ENCODE data around the gene PRR5L. TPM values are rescaled to one million over a fixed set of nuclear protein-coding genes. Genes with fewer than 3 reads are reported as not detected.

PRR5L gene
- total and polyA plus RNA-seq, 3 experiments from 2014 or later, result 28.4 to 43.0 (median 32.5) TPM

DNA sequence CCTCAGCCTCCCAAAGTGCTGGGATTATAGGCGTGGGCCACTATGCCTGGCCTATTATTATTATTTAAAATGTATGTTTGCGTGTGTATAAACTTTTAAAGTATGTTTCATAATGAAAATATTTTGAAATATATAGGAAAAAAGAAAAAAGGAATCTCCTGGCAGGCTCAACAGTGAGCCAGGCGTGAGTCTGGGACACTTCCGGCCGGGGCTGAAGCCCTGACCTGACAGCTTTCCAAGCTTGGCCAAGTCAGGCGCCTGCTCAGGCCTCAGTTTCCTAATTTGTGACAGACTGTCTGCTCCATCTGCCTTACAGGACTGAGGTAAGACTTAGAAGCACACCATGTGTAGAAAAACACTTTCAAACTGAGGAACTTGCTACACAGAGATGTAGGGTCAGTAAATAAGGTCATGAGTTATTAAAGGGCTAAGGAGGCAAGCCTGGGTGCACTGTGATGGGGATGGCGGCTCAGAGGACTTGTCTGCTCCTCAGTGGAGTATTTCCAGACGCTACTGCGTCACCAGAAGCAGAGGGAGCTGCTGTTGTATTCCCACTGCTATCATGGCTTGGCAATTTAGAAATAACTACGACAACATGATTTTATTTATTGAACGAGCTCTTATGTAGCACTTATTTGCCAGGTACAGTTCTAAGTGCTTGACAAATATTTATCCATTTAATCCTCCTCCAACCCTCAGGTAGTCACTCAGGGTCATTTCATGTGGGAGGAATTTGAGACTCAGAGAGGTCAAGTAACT lies 100.1 kb downstream of the PRR5L start:
- no peak overlapping the region for H3K27ac ChIP-seq (ENCODE audit: low read depth, low read length)
- no peaks in the 10 kb centered on the region for H3K27me3 ChIP-seq (ENCODE audit: insufficient read depth, low read length, poor library complexity, severe bottlenecking)
- POLR2A ChIA-PET, result interaction anchor here (1.0 kb wide), 1 partner anchor 15 kb away, joined by 3 read pairs; no protein-coding TSS in a partner anchor
- Mint-ChIP-seq H3K9me3 (no peaks in the 10 kb centered on the region), H3K4me1 (peaks cover 55 to 83% (median 66%) of the 10 kb centered on the region in 3 donors), H3K27me3 (no peaks in the 10 kb centered on the region), H3K36me3 (peaks cover 13 to 63% (median 20%) of the 10 kb centered on the region in 3 donors), H3K4me3 (no peak overlapping the region), H3K27ac (peak overlapping the region in 3 of 8 donors; percentile 17 to 38 (median 22))
- DNase-seq, result no peak
- no peak overlapping the region for H3K4me3 ChIP-seq (ENCODE audit: low read length)
- no peaks in the 10 kb centered on the region for H3K9me3 ChIP-seq (ENCODE audit: low read length)
- H3K36me3 ChIP-seq (ENCODE audit: insufficient read depth, low read length), result peaks cover 8% of the 10 kb centered on the region
- H3K4me1 ChIP-seq (ENCODE audit: insufficient read depth, low read length), result peaks cover 38% of the 10 kb centered on the region
- CTCF ChIA-PET, result interaction anchor here (1.2 to 3.6 kb wide), 2 partner anchors 8 to 19 kb away, joined by 4 to 20 read pairs; no protein-coding TSS in a partner anchor

DNA sequence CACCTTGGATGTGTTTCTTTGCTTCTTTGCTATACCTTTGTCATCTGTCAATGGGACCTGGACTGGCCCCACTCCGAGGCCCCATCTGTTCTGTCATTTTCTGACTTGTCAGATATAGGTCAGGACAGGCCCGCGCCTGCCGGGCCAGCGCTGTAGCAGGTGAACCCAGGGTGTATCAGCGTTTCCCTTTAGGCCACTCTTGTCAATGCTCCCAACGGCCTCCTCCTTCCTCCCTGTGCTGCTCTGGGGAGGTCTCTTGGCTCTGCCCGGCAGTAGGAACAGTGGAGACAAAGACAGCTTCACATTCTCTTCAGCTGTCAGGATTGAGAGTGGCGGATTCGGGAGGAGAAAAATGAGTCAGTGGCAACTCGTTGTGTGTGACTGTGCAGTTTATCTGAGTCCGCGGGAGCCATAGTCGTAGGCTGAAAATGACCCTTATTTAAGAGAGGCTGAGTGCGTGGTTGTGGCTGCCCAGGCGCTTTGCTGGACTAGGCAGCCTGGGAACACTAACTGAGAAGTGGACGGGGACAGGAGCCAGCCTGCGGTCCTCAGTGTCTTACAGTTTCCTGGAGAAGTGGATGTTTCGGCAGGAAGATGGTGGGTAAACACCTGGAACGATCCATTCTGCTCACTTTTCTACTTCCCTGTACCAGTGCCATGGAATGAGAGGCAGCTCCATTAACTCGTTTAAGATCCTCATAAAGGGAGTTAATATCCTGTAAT lies 102.3 kb downstream of the PRR5L start:
- Histone ChIP-seq H3K9me3 (ENCODE audit: low read length) (no peaks in the 10 kb centered on the region), H3K27ac (ENCODE audit: low read depth, low read length) (no peak overlapping the region), H3K4me3 (ENCODE audit: low read length) (no peak overlapping the region), H3K36me3 (ENCODE audit: insufficient read depth, low read length) (peaks cover 16% of the 10 kb centered on the region), H3K4me1 (ENCODE audit: insufficient read depth, low read length) (peaks cover 38% of the 10 kb centered on the region), H3K27me3 (ENCODE audit: insufficient read depth, low read length, poor library complexity, severe bottlenecking) (no peaks in the 10 kb centered on the region)
- POLR2A ChIA-PET, result interaction anchor here (0.7 kb wide), 1 partner anchor 49 kb away, joined by 3 read pairs; no protein-coding TSS in a partner anchor
- CTCF ChIA-PET, result interaction anchor here (1.2 kb wide), 1 partner anchor 45 kb away, joined by 3 read pairs; no protein-coding TSS in a partner anchor
- peaks cover 15 to 83% (median 19%) of the 10 kb centered on the region in 3 donors for H3K36me3 Mint-ChIP-seq
- H3K27me3 Mint-ChIP-seq, result no peaks in the 10 kb centered on the region
- H3K27ac Mint-ChIP-seq, result peak overlapping the region in 4 of 8 donors; percentile 42 to 70 (median 57)
- no peak overlapping the region for H3K4me3 Mint-ChIP-seq
- DNase-seq, result no peak
- peaks cover 39 to 72% (median 55%) of the 10 kb centered on the region in 3 donors for H3K4me1 Mint-ChIP-seq
- no peaks in the 10 kb centered on the region for H3K9me3 Mint-ChIP-seq

DNA sequence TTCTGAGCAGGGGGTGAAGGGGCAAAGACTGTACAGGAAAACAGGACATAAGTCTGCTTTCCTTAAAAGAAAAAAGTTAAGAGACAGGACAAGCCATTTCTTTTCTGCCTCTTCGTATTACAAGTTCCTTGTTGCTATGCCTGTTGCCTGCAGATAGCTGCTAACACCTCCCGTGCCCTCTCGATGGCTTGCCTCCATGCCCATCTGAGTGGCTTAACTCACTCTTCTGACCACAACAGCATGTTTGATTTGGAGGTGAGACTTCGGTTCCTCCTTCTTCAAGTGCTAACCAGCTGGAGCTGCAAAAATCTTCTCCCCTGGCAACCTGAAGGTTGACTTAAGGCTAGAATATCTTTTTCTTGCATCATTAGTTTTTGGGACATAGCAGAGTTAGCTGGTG lies 103.1 kb downstream of the PRR5L start:
- CTCF ChIA-PET, result no interaction called here
- H3K36me3 ChIP-seq (ENCODE audit: insufficient read depth, low read length), result peaks cover 20% of the 10 kb centered on the region
- peaks cover 36 to 71% (median 54%) of the 10 kb centered on the region in 3 donors for H3K4me1 Mint-ChIP-seq
- peaks cover 32% of the 10 kb centered on the region for H3K4me1 ChIP-seq (ENCODE audit: insufficient read depth, low read length)
- POLR2A ChIA-PET, result no interaction called here
- no peak overlapping the region for H3K4me3 ChIP-seq (ENCODE audit: low read length)
- H3K4me3 Mint-ChIP-seq, result no peak overlapping the region
- no peak for DNase-seq
- H3K36me3 Mint-ChIP-seq, result peaks cover 22 to 85% (median 25%) of the 10 kb centered on the region in 3 donors
- H3K27ac Mint-ChIP-seq, result peak overlapping the region in 6 of 8 donors; percentile 34 to 81 (median 60)
- H3K27ac ChIP-seq (ENCODE audit: low read depth, low read length), result no peak overlapping the region
- H3K9me3 ChIP-seq (ENCODE audit: low read length), result no peaks in the 10 kb centered on the region
- H3K9me3 Mint-ChIP-seq, result no peaks in the 10 kb centered on the region
- no peaks in the 10 kb centered on the region for H3K27me3 Mint-ChIP-seq
- H3K27me3 ChIP-seq (ENCODE audit: insufficient read depth, low read length, poor library complexity, severe bottlenecking), result no peaks in the 10 kb centered on the region

DNA sequence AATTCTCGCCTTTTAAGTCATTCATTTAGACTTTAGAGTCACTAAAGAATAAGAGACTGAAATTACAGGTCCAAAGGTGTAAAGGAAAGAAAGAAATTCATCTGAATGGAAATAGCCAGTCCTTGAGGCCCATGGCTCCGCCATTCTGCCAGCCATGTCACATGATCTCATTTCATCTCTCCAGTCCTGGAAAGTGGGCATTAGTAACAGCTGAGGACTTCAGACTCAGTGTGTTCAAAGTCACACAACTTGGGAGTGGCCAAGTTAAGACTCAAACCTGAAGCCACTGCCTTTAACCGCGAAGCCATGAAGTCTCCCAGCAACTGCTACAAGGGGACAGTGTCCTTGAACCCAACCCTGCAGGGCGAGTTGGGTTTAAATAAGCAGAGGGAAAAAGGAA lies 103.7 kb downstream of the PRR5L start:
- H3K27ac ChIP-seq (ENCODE audit: low read depth, low read length), result no peak overlapping the region
- Mint-ChIP-seq H3K9me3 (no peaks in the 10 kb centered on the region), H3K27me3 (no peaks in the 10 kb centered on the region), H3K36me3 (peaks cover 21 to 83% (median 22%) of the 10 kb centered on the region in 3 donors), H3K4me1 (peaks cover 31 to 68% (median 49%) of the 10 kb centered on the region in 3 donors), H3K27ac (peak overlapping the region in 7 of 8 donors; percentile 35 to 81 (median 51)), H3K4me3 (no peak overlapping the region)
- H3K36me3 ChIP-seq (ENCODE audit: insufficient read depth, low read length), result peaks cover 18% of the 10 kb centered on the region
- DNase-seq, result no peak
- ChIA-PET POLR2A (no interaction called here), CTCF (no interaction called here)
- no peaks in the 10 kb centered on the region for H3K27me3 ChIP-seq (ENCODE audit: insufficient read depth, low read length, poor library complexity, severe bottlenecking)
- no peak overlapping the region for H3K4me3 ChIP-seq (ENCODE audit: low read length)
- H3K9me3 ChIP-seq (ENCODE audit: low read length), result no peaks in the 10 kb centered on the region
- peaks cover 27% of the 10 kb centered on the region for H3K4me1 ChIP-seq (ENCODE audit: insufficient read depth, low read length)

DNA sequence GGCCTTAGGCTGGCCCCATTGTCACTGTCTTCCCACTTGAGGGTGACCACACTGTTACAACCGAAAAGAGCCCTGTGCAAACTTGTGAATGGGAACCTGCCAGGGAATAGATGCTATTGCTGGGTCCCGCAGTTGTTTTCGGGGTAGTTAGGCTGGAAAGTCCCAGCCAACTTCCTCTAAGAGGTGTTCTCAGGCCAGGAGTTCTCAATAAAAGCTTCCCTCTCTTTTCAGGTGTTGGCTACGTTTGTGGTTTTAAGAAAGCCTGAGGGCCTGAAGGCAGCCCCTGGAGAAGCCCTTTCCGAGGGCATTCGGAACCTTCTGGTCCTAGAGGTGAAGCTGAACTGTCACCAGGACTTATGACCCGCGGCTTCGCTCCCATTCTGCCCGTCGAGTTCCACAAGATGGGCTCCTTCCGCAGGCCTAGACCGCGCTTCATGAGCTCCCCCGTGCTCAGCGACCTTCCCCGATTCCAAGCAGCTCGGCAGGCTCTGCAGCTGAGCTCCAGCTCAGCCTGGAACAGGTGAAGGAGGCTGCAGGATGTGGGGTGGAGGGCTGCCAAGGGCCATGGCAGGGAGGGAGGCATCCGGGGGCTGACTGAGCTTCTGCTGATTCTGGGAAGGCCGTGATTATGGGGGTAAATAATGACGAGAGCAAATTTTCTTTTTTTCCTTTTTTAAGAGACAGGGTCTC lies 104.8 kb downstream of the PRR5L start:
- CTCF ChIA-PET, result interaction anchor here (0.8 to 1.3 kb wide), 3 partner anchors 10 to 48 kb away, joined by 3 to 8 read pairs (median 3); no protein-coding TSS in a partner anchor
- POLR2A ChIA-PET, result interaction anchor here (0.8 kb wide), 1 partner anchor 13 kb away, joined by 4 read pairs; no protein-coding TSS in a partner anchor

DNA sequence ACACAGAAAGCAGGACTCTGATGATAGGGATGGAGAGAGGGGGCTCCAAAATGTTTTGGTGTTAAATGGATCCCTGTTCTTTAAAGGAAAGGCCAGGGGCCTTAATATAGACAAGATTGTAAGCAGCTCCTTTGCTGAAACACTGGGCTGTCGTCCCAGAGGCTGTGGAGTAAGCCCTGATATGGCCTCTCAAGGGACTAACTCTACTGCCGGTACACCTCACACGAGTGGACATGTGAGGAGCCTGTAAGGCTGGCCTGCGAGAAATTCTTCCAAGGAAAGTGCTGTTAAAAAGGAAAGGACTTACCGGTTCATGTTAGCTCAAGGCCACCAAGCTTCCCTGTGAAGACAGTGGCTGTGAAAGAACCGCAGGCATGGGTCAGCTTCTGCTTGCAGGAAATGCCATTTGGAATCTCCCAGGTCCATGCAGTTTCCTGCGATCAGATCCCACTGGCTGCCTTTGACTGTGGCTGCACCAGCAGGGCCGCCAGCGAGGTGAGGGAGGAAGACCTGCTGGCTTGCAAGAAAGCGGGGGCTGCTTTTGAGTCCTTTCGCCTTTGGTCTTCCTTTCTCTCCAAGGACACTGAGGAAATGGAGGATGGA lies 106.6 kb downstream of the PRR5L start:
- Histone ChIP-seq H3K27me3 (ENCODE audit: insufficient read depth, low read length, poor library complexity, severe bottlenecking) (no peaks in the 10 kb centered on the region), H3K27ac (ENCODE audit: low read depth, low read length) (no peak overlapping the region), H3K4me3 (ENCODE audit: low read length) (no peak overlapping the region), H3K9me3 (ENCODE audit: low read length) (no peaks in the 10 kb centered on the region), H3K4me1 (ENCODE audit: insufficient read depth, low read length) (peaks cover 22% of the 10 kb centered on the region), H3K36me3 (ENCODE audit: insufficient read depth, low read length) (peaks cover 16% of the 10 kb centered on the region)
- no peaks in the 10 kb centered on the region for H3K9me3 Mint-ChIP-seq
- H3K27ac Mint-ChIP-seq, result peak overlapping the region in 4 of 8 donors; percentile 15 to 60 (median 30)
- H3K4me3 Mint-ChIP-seq, result no peak overlapping the region
- H3K4me1 Mint-ChIP-seq, result peaks cover 46 to 81% (median 70%) of the 10 kb centered on the region in 3 donors
- CTCF ChIA-PET, result interaction anchor here (1.3 kb wide), 1 partner anchor 25 kb away, joined by 4 read pairs; no protein-coding TSS in a partner anchor
- peaks cover 22 to 94% (median 26%) of the 10 kb centered on the region in 3 donors for H3K36me3 Mint-ChIP-seq
- no peaks in the 10 kb centered on the region for H3K27me3 Mint-ChIP-seq
- DNase-seq, result no peak
- POLR2A ChIA-PET, result no interaction called here

More for the DNA sequence above, 104.8 kb downstream of the PRR5L start:
- H3K4me3 ChIP-seq (ENCODE audit: low read length), result no peak overlapping the region
- no peaks in the 10 kb centered on the region for H3K27me3 ChIP-seq (ENCODE audit: insufficient read depth, low read length, poor library complexity, severe bottlenecking)
- H3K9me3 ChIP-seq (ENCODE audit: low read length), result no peaks in the 10 kb centered on the region
- Mint-ChIP-seq H3K4me3 (peak overlapping the region in 2 of 7 donors; percentile 29 to 54), H3K4me1 (peaks cover 32 to 71% (median 53%) of the 10 kb centered on the region in 3 donors), H3K27me3 (no peaks in the 10 kb centered on the region), H3K27ac (peak overlapping the region in 5 of 8 donors; percentile 2 to 70 (median 37)), H3K9me3 (no peaks in the 10 kb centered on the region), H3K36me3 (peaks cover 22 to 88% (median 24%) of the 10 kb centered on the region in 3 donors)
- H3K27ac ChIP-seq (ENCODE audit: low read depth, low read length), result no peak overlapping the region
- H3K4me1 ChIP-seq (ENCODE audit: insufficient read depth, low read length), result peaks cover 22% of the 10 kb centered on the region
- peaks cover 16% of the 10 kb centered on the region for H3K36me3 ChIP-seq (ENCODE audit: insufficient read depth, low read length)
- DNase-seq, result no peak

DNA sequence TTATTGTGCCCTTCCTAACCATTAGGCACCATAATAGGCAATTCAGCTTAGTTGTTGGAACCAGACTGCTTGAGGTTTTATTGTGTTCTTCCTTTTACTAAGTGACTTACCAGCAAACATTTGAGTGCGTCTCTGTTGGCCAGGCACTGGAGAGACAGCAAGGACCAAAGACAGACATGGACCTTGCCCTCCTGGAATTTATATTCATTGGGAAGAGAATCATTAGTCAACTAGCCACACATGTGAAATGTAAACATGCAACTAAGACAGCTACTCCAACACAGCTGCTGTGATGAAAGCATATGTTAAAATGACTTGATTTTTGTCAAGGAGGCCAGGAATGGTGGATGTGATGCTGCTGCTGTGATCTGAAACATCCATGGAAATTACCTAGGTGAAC lies 107.6 kb downstream of the PRR5L start:
- Histone ChIP-seq H3K36me3 (ENCODE audit: insufficient read depth, low read length) (peaks cover 16% of the 10 kb centered on the region), H3K4me3 (ENCODE audit: low read length) (no peak overlapping the region), H3K4me1 (ENCODE audit: insufficient read depth, low read length) (peaks cover 20% of the 10 kb centered on the region), H3K9me3 (ENCODE audit: low read length) (no peaks in the 10 kb centered on the region), H3K27ac (ENCODE audit: low read depth, low read length) (no peak overlapping the region), H3K27me3 (ENCODE audit: insufficient read depth, low read length, poor library complexity, severe bottlenecking) (no peaks in the 10 kb centered on the region)
- H3K4me1 Mint-ChIP-seq, result peaks cover 54 to 84% (median 80%) of the 10 kb centered on the region in 3 donors
- DNase-seq, result no peak
- no peaks in the 10 kb centered on the region for H3K27me3 Mint-ChIP-seq
- no peaks in the 10 kb centered on the region for H3K9me3 Mint-ChIP-seq
- H3K27ac Mint-ChIP-seq, result peak overlapping the region in 7 of 8 donors; percentile 12 to 87 (median 74)
- peaks cover 17 to 91% (median 26%) of the 10 kb centered on the region in 3 donors for H3K36me3 Mint-ChIP-seq
- ChIA-PET CTCF (interaction anchor here (1.3 kb wide), 1 partner anchor 26 kb away, joined by 4 read pairs; no protein-coding TSS in a partner anchor), POLR2A (no interaction called here)
- no peak overlapping the region for H3K4me3 Mint-ChIP-seq

All from CD8-positive, alpha-beta memory T cell (primary cell).